ENCODE data around the gene MADD.
"Not testable (repeated sequence)": the region's sequence is repeated elsewhere in the genome, so short reads cannot be mapped to it uniquely, and the experiment has no call there.

The MADD gene

DNA sequence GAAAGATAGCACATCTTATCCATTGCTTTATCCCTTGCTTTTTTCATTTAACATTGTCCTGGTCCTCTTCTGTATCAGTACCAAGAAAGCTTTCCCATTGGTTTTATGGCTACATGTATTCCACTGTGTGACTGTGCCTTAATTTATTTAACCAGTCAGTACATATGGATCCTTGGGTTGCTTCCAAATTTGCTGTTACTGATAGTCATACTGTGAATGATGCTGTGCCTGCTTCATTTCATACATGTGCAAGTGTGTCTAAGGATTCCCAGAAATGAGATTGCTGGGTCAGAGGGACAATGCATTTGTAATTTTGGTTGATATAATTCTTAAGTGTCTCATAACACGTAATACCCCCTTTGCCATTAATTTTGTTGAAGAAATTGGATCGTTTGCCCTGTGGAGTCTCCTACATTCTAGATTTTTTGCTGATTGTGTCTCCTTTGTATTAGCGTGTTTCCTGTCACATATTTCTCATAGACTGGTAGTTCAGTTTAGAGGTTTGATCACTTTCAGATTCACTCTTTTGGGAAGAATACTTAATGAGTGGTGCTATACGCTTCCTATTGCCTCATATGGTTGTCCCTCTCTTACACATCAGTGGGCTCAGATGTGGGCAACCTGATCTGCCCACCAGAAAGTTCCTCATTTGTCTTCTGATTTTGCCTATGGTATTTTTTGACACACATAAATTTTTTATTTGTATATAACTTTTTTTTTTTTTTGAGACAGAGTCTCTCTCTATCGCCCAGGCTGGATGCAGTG is 47.3 kb downstream of the MADD start:
- no peak for DNase-seq

DNA sequence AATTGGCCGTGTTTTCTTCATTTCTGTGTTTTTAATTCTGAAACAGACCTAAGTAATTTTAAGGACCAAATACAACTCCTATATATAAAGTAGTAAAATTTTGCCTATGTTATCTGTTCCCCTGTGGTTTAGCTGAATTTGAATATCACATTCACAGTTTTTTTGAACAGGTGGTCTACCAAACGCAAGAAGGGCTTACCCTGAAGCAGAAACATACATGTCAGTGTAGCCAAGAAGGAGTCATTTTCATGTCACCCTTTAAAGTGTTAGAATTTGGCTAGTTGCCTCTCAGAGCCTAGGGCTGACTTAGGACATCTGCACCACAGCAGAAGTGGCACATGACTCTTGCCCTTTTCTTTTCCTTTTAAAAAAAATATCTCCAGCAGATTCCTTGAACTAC is 48.2 kb downstream of the MADD start:
- no peak for DNase-seq

- DNase-seq: no peak
Observed at GRCh38 chr11:47324520-47324919, 54.6 kb downstream of the MADD start.

GRCh38 chr11:47325271-47326041 is 55.5 kb downstream of the MADD start:
- DNase-seq: peak in 1 of 58 donors; percentile 5

- no peak for DNase-seq
Observed at GRCh38 chr11:47326198-47326597, 56.3 kb downstream of the MADD start.

DNA sequence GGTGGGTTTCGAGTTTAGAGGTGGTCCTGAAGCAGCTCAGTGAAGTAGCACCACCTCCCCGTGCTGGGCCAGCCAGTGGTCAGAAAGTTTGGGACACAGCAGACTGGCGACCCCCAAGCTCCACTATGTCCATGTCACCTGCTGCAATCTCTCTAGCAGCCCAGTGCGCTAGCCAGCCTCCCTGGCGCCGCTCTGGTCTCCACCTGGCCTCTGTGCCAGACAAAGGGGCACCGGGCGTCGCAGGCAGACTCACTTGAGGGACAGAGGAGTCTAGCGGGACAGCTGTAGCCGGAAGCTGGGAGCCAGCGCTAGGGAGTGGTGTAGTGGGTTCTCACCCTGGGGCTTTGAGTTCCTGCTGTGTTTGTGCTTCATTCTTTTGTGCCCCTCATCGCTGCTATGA is 57.1 kb downstream of the MADD start:
- no peak for DNase-seq

- DNase-seq: no peak
Observed at GRCh38 chr11:47327949-47328348, 58.0 kb downstream of the MADD start.

DNA sequence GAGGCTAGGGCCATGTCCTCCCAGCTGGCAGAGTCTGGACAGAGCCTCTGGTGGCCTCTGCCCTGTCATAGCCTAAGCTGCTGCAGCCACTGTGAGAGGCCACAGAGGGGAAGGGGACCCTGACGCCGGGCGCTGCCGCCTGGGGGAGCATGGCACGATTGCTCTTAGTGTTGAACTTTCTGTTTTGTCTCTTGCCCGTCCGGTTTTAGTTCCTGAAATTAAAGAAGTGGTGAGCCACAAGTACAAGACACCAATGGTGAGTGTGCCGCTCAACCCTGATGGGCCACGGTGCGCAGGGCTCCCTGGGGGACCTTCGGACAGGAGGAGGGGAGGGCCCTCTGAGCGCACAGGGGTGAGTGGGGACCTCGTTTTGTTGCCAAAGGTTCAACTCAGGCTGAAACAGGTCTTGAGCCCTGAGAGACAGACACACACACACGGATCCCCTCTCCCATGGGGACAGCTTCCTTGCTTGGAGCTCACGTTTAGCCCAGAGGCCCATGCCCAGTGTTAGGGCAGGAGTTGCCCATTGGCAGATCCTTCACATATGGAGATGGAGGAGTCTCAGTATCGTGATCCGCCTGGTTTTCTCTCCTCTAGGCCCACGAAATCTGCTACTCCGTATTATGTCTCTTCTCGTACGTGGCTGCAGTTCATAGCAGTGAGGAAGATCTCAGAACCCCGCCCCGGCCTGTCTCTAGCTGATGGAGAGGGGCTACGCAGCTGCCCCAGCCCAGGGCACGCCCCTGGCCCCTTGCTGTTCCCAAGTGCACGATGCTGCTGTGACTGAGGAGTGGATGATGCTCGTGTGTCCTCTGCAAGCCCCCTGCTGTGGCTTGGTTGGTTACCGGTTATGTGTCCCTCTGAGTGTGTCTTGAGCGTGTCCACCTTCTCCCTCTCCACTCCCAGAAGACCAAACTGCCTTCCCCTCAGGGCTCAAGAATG is 58.8 kb downstream of the MADD start:
- DNase-seq: peak in 6 of 58 donors; percentile 2 to 22 (median 12)

DNA sequence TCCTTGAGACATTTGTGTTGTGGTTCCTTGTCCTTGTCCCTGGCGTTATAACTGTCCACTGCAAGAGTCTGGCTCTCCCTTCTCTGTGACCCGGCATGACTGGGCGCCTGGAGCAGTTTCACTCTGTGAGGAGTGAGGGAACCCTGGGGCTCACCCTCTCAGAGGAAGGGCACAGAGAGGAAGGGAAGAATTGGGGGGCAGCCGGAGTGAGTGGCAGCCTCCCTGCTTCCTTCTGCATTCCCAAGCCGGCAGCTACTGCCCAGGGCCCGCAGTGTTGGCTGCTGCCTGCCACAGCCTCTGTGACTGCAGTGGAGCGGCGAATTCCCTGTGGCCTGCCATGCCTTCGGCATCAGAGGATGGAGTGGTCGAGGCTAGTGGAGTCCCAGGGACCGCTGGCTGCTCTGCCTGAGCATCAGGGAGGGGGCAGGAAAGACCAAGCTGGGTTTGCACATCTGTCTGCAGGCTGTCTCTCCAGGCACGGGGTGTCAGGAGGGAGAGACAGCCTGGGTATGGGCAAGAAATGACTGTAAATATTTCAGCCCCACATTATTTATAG is 59.6 kb downstream of the MADD start:
- DNase-seq: no peak

DNA sequence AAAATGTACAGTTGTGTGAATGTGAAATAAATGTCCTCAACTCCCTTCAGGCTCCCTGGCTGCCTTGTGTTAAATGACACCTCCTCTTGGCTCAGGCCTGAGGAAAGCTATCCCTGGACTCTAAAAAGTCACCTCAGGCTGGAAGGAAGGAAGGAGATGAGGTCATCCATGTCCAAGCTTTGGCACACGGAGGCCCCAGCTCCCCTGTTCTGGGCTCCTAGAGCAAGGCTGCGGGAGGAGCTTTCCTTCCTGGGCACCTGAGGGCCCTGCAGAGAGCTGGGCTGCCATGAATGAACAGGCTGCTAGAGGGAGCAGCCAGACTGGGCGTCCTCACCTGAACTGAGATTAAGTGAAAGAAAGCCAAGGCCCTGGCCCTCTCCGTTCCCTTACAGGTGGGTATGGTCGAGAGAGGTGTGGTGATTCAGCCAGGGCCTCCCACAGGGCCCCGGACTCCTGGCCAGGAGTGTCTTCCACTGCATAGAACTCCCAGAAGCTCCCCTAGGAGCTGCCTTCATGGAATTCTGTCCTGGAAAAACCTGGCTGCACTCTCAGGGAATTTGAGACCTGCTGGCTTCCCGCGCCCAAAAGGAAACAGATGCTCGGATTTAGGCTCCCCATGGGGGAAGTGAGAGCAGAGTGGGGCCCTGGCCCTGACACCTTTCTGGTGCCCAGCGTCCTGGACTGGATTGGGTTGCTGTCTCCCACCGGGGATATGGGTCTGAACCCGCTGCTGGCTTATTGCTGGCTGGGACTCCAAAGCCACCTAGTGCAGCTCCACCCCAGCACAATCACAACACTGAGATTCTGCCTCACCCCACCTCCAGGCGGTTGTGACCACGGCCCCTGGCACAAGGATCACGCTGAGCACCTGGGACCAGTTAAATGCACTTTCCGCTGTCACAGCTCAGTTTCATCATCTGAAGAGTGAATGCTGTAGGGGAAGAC is 60.3 kb downstream of the MADD start:
- DNase-seq: no peak

DNA sequence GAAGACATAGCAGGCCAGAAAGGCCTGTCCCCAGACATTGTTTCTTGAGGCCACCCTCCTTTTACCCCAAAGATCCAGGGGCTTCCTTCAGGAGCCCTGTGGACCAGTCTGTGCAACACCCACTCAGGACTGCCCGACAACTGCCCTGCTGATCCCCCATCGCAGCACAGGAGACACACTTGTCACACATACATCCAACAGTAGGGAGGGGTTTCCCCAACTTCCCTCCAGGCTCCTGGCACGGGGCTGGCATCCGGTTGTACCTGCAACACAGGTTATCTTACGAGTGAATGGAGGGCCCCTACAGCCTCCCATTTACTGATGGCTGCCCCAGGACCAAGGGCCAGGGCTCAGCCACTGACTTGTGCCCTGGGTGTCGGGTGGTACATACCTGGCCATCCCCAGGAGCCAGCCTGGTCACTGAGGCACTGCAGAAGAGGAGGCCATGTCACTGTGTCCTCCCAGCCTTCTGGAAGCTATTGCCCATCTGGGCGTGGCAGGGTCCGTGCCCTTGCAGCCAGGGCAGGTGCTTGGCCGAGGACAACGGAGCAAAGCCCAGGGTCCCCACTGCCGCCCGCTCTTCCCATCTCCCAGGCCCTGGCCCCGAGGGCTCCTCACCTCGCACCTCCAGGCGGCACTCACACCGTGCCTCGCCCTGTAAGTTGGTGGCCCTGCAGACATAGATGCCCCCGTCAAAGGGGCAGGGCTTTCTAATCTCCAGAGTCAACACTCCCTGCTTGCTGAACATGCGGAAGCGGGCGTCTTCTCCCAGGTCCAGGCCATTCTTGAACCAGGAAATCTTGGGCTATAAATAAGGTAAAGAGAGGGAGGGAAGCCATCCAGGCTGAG is 61.7 kb downstream of the MADD start:
- no peak for DNase-seq

DNA sequence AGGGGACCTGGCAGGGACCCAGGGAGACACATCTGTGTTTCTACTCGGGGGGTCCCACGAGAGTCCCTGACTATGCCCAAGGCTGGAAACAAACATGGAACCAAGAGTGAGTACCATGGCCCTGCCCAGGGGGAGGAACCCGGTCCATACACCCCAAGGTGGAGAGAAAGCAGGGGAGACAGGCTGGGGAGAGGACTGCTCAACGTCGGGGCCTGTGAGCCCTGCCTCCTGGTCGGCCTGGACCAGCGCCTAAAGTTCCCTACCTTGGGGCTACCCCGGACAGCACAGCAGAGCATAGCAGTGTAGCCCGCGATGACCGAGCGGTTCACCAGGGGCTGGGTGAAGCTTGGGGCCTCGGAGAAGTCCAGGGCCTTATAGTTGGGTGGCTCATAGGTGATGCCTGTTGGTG is 62.4 kb downstream of the MADD start:
- no peak for DNase-seq

- DNase-seq: no peak
Observed at GRCh38 chr11:47332791-47333525, 63.0 kb downstream of the MADD start.

DNA sequence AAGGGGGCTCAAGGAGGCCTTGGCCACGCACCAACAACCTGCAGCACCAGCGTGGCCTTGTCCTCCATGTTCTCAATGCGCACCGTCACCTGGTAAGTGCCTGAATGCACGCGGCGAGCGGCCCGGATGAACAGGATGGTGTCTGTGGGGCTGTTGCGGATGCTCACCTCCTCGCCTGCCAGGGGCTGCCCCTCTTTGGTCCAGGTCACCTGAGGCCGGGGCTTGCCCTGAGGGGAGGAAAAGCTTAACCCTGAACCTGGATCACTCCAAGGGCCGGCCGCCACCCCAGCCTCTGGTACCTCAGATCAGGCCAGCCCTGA is 63.6 kb downstream of the MADD start:
- DNase-seq: no peak

GRCh38 chr11:47333886-47334443 is 64.0 kb downstream of the MADD start:
- DNase-seq: no peak

GRCh38 chr11:47334699-47335411 is 64.9 kb downstream of the MADD start:
- not testable (repeated sequence) for DNase-seq

GRCh38 chr11:47335733-47336132 is 65.8 kb downstream of the MADD start:
- DNase-seq: no peak

DNA sequence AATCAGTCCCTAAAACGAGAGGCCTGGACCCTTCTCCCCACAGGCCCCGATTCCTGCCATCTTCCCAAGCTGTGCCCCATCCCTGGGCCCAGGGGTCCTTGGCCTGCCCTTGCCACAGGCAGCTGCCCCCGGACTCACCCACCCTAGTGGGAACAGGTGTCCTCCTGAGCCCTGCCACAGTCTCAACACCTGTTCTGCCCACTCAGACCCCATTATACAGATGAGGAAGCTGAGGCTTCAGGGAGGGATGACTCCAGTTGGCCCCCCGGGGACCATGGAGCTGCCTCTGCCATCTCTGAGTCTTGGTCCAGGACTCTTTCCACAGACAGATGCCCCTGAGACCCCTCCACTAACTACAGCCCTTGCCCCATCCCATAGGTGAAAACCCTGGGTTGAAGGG is 66.7 kb downstream of the MADD start:
- no peak for DNase-seq
